GM23338 (cell line): ENCODE data around the gene PITPNC1. TPM values are rescaled to one million over a fixed set of nuclear protein-coding genes. Genes with fewer than 3 reads are reported as not detected.

Source experiments
- ATAC-seq: fragments of 200-7000 bp; cut with Tn5 transposase; 3 replicates; pipeline ENCODE4 v1.9.1; 2020
- DNase-seq: peaks from one replicate; pipeline ENCODE4 v3.0.0-alpha.2; 2015; ENCODE audit warnings: low spot score
- H2AFZ ChIP-seq: fragments of 200-600 bp; sonication (generic); 2 replicates; pipeline ENCODE4 v1.8.0; 2016; ENCODE audit warnings: antibody characterized with exemption, mild to moderate bottlenecking, moderate library complexity
- H3F3A ChIP-seq: fragments of 200-600 bp; sonication (generic); replicated peaks from 2 replicates; pipeline ENCODE4 v1.8.0; 2017; ENCODE audit warnings: antibody characterized with exemption, mixed run types, low read depth
- H3K27ac ChIP-seq: fragments of 200-600 bp; sonication (generic); 2 replicates; pipeline ENCODE4 v1.6.1; 2016; ENCODE audit warnings: low read depth
- H3K27me3 ChIP-seq: fragments of 200-600 bp; sonication (generic); 2 replicates; pipeline ENCODE4 v1.8.0; 2016; ENCODE audit warnings: mild to moderate bottlenecking, mixed run types, moderate library complexity; ENCODE audit not compliant: insufficient read depth
- H3K36me3 ChIP-seq: fragments of 200-600 bp; sonication (generic); 2 replicates; pipeline ENCODE4 v1.8.0; 2016; ENCODE audit warnings: mild to moderate bottlenecking; ENCODE audit not compliant: insufficient read depth
- H3K4me1 ChIP-seq: fragments of 200-600 bp; sonication (generic); 2 replicates; pipeline ENCODE4 v1.8.0; 2016; ENCODE audit warnings: mild to moderate bottlenecking, moderate library complexity; ENCODE audit not compliant: insufficient read depth
- H3K4me2 ChIP-seq: fragments of 200-600 bp; sonication (generic); 2 replicates; pipeline ENCODE4 v1.7.1; 2017; ENCODE audit warnings: mixed run types
- H3K4me3 ChIP-seq: fragments of 200-600 bp; sonication (generic); 2 replicates; pipeline ENCODE4 v1.6.1; 2016; ENCODE audit warnings: mixed run types
- H3K79me2 ChIP-seq: fragments of 200-600 bp; sonication (generic); replicated peaks from 2 replicates; pipeline ENCODE4 v1.8.0; 2017; ENCODE audit warnings: mild to moderate bottlenecking; ENCODE audit not compliant: insufficient read depth
- H3K9me2 ChIP-seq: fragments of 200-600 bp; sonication (generic); 2 replicates; pipeline ENCODE4 v1.8.0; 2017; ENCODE audit not compliant: insufficient read depth
- H4K20me1 ChIP-seq: fragments of 200-600 bp; sonication (generic); replicated peaks from 2 replicates; pipeline ENCODE4 v1.8.0; 2017; ENCODE audit warnings: mild to moderate bottlenecking; ENCODE audit not compliant: insufficient read depth
- H3K27ac Mint-ChIP-seq: 2 replicates; pipeline ENCODE4 v1.8.0; 2020; ENCODE audit warnings: inconsistent platforms, mild to moderate bottlenecking, moderate library complexity, mixed read lengths
- H3K27me3 Mint-ChIP-seq: 3 replicates; pipeline ENCODE4 v1.8.0; 2022; ENCODE audit warnings: low read depth, mild to moderate bottlenecking, moderate library complexity, mixed read lengths, inconsistent platforms; ENCODE audit not compliant: insufficient read depth, poor library complexity
- H3K36me3 Mint-ChIP-seq: 3 replicates; pipeline ENCODE4 v1.8.0; 2021; ENCODE audit warnings: low read depth, mild to moderate bottlenecking, inconsistent platforms, moderate library complexity, mixed read lengths
- H3K4me1 Mint-ChIP-seq: 3 replicates; pipeline ENCODE4 v1.8.0; 2020; ENCODE audit warnings: mild to moderate bottlenecking, inconsistent platforms, mixed read lengths
- H3K4me3 Mint-ChIP-seq: 3 replicates; pipeline ENCODE4 v1.8.0; 2021; ENCODE audit warnings: moderate library complexity, mild to moderate bottlenecking, inconsistent platforms, mixed read lengths
- H3K9me3 Mint-ChIP-seq: 3 replicates; pipeline ENCODE4 v1.8.0; 2020; ENCODE audit warnings: moderate library complexity, mild to moderate bottlenecking, inconsistent platforms, mixed read lengths
- CREB1 ChIP-seq: fragments of 250-450 bp; sonication (Bioruptor Pico); IDR thresholded peaks from 2 replicates; pipeline ENCODE4 v1.5.0; 2020; ENCODE audit warnings: low read depth, mild to moderate bottlenecking, moderate library complexity
- CTCF ChIP-seq, 2 experiments: fragments of 200-600 bp in 1 of 2; sonication (generic) in 1 of 2; conservative IDR thresholded peaks; 2 replicates each; pipeline versions ENCODE4 v1.5.1 to v1.6.1; 2016 to 2017; ENCODE audit warnings: antibody characterized with exemption in 2 of 2, low read depth in 2 of 2, mild to moderate bottlenecking in 2 of 2, moderate library complexity in 1 of 2
- ETS1 ChIP-seq: IDR thresholded peaks from 2 replicates; pipeline ENCODE4 v1.6.1; 2016; ENCODE audit warnings: antibody characterized with exemption
- EZH2 ChIP-seq: fragments of 200-600 bp; sonication (generic); IDR thresholded peaks from one replicate; pipeline ENCODE4 v1.8.0; 2017; ENCODE audit warnings: antibody characterized with exemption, mild to moderate bottlenecking, low read depth; ENCODE audit not compliant: unreplicated experiment
- EZH2phosphoT487 ChIP-seq: fragments of 200-600 bp; sonication (generic); IDR thresholded peaks from one replicate; pipeline ENCODE4 v1.8.1; 2018; ENCODE audit warnings: antibody characterized with exemption; ENCODE audit not compliant: unreplicated experiment
- JUNB ChIP-seq: IDR thresholded peaks from one replicate; pipeline ENCODE4 v1.6.1; 2016; ENCODE audit warnings: antibody characterized with exemption; ENCODE audit not compliant: unreplicated experiment
- NANOG ChIP-seq: IDR thresholded peaks from 2 replicates; pipeline ENCODE4 v1.6.1; 2016; ENCODE audit warnings: antibody characterized with exemption, borderline replicate concordance
- POLR2AphosphoS5 ChIP-seq: IDR thresholded peaks from 2 replicates; pipeline ENCODE4 v1.6.1; 2016; ENCODE audit warnings: antibody characterized with exemption, low read depth
- REST ChIP-seq: IDR thresholded peaks from one replicate; pipeline ENCODE4 v1.6.1; 2018; ENCODE audit warnings: antibody characterized with exemption; ENCODE audit not compliant: unreplicated experiment
- STAT1 ChIP-seq: IDR thresholded peaks from one replicate; pipeline ENCODE4 v1.6.1; 2016; ENCODE audit warnings: antibody characterized with exemption; ENCODE audit not compliant: unreplicated experiment
- ZNF114 ChIP-seq: fragments of 250-450 bp; sonication (Bioruptor Pico); IDR thresholded peaks from 2 replicates; pipeline ENCODE4 v1.5.0; 2020; ENCODE audit warnings: mild to moderate bottlenecking, moderate library complexity
- ZNF331 ChIP-seq: fragments of 250-450 bp; sonication (Bioruptor Pico); IDR thresholded peaks from 2 replicates; pipeline ENCODE4 v1.5.0; 2020; ENCODE audit warnings: low read depth, mild to moderate bottlenecking, moderate library complexity
- ZNF462 ChIP-seq: fragments of 250-450 bp; sonication (Bioruptor Pico); IDR thresholded peaks from 2 replicates; pipeline ENCODE4 v1.5.0; 2020; ENCODE audit warnings: mild to moderate bottlenecking, moderate library complexity
- polyA plus RNA-seq: library from polyadenylated mRNA; unstranded; fragments of >200 nt; fragmentation: Nextera tagmentation; extraction: Ambion mirVana; gene quantifications from 2 replicates; pipeline ENCODE4 v1.2.1, GENCODE V29; 2016
- total RNA-seq: library from RNA; depleted of rRNA; stranded (reverse); fragments of >200 nt; shearing (Covaris generic); gene quantifications from 2 replicates; pipeline ENCODE4 v1.2.3, GENCODE V29; 2014

PITPNC1 gene
- total and polyA plus RNA-seq, 2 experiments from 2014 or later, result 23.0 to 32.6 TPM

GRCh38 chr17:67546578-67547527, 169.8 kb downstream of the PITPNC1 start:
- Mint-ChIP-seq H3K36me3 (no peaks in the 10 kb centered on the region), H3K27me3 (peaks cover 4% of the 10 kb centered on the region), H3K4me3 (no peak overlapping the region), H3K4me1 (peaks cover 23% of the 10 kb centered on the region), H3K9me3 (no peaks in the 10 kb centered on the region), H3K27ac (no peak overlapping the region)
- ATAC-seq (peak; percentile 55), DNase-seq (peak; percentile 40)
- Histone ChIP-seq H4K20me1 (0 out of 2 replicates have a peak, but pooled peaks cover 5% of the 10 kb centered on the region), H3K4me2 (no peak overlapping the region), H3F3A (0 out of 2 replicates have a peak, but pooled peaks cover 3% of the 10 kb centered on the region), H3K4me3 (no peak overlapping the region), H3K36me3 (no peaks in the 10 kb centered on the region), H3K27me3 (no peaks in the 10 kb centered on the region), H3K79me2 (peaks cover 4% of the 10 kb centered on the region; the same call in 1 of the 2 replicates), H3K9me2 (0 out of 2 replicates have a peak, but pooled peaks cover 5% of the 10 kb centered on the region), H2AFZ (no peak overlapping the region), H3K27ac (no peak overlapping the region), H3K4me1 (peaks cover 16% of the 10 kb centered on the region)
- TF ChIP-seq EZH2phosphoT487 (no peak), ZNF462 (CRISPR knock-in tag) (no peak), ZNF114 (CRISPR knock-in tag) (no peak), EZH2 (no peak), CREB1 (CRISPR knock-in tag) (no peak), JUNB (no peak), REST (no peak), STAT1 (no peak), NANOG (no peak), ZNF331 (no peak), ETS1 (no peak), CTCF (conservative IDR thresholded peaks at IDR 0.05; ENCODE audit: low read depth in 2 of 2) (no peak), POLR2AphosphoS5 (no peak)
